Epidermal melanocyte (primary cell): ENCODE measurements around the gene TAB2.

Source experiments
- DNase-seq: peaks from one replicate; pipeline ENCODE4 v3.0.0; 2011; ENCODE audit warnings: low spot score; ENCODE audit not compliant: insufficient read length

TAB2 gene

DNA sequence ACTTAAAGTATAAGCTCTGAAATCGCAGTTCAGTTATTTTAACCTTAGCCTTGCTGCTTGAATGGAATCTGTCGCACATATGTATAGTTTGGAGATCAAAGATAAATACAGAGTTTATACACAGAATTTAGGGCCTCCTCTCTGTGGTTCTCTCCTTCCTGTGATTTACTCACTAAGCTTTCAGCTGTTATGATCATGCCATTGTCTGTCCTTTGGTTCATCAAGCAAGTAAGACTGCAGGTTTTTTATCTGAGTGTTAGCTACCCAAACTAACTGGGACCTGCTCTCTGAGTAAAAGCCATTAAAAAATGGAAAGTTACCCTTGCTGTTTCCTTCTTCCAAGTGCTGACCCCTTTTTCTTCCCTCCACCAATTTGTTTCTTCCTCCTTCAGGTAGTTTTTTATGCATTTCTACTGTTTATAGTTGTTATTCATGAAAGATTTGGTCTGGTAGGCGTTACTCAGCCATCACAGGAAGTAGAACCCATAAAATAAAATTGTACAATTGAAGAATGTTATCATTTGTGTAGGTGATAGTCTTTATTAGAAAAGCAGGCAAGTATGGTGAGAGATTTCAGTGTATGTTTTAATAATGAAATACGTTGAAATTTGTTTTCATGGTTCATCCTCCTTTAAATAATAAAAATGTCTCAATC, 48.9 kb downstream of the TAB2 start:
- DNase-seq = no peak

DNA sequence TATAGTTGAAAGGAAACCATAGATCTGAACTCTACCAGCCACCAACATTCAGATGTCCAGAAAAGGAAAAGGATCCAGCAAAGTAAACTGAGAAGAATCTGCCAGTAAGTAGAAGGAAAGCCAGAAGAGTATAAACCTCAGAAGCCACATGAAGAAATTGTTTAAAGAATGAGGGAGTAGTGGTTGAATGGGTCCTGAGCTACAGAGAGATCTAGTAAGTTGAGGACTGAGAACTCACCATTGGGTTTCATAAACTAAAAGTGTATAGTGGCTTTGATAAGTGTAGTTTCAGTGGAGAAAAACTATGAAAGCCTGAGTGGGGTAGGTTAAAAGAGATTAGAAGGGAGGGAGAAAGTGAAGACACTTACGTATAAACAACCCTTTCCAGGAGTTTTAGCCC, 50.6 kb downstream of the TAB2 start:
- DNase-seq = no peak

GRCh38 chr6:149371154-149371553, 53.6 kb downstream of the TAB2 start:
- no peak for DNase-seq

DNA sequence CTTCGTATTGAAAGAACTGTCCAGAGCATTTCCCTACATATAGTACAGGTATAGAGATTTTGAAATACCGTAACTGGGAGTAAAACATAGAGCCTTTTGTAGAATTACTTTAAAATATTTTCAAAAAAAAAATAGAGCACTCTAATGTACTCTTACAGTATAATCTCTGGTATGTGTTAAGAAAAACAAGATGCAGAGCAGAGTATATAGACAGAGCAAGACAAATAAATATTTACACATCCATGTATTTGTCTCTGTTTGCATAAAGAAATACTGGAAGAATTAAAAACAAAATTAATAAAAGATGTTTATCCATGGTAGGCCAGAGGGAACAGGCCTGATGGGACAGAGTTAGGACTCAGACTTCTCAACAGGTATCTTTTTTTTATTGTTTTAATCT, 54.5 kb downstream of the TAB2 start:
- no peak for DNase-seq

GRCh38 chr6:149373511-149373910, 56.0 kb downstream of the TAB2 start:
- DNase-seq = no peak

DNA sequence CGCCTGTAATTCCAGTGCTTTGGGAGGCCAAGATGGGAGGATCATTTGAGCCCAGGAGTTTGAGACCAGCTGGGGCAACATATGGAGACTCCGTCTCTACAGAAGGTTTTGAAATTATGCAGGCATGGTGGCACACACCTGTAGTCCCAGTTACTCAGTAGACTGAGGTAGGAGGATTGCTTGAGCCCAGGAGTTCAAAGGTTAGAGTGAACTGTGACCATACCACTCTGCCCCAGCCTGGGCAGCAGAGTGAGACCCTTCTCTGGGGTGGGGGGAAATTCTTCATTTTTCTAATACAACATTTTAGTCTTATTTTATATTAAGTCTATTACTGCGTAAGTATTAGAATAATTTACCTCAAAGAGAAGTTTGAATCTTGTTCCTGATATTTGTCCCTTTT, 62.5 kb downstream of the TAB2 start:
- DNase-seq = no peak

DNA sequence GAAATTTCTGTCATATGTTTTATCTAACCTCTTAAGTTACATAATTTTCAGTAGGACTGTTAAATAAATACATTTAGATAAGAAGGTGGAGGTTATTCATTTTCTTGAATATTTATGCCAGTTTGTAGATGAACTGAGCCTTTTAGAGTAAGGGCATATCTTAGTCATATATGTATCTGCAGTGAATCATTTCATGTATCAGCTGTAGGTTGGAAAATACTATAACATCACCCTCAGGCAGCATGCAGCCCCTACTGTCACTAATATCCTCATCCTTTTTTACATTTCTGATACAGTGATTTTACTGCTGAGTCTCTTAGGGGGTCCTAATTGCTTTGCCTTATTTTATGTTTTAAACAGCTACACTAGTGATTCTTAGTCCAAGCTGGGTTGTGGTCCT, 63.0 kb downstream of the TAB2 start:
- no peak for DNase-seq

DNA sequence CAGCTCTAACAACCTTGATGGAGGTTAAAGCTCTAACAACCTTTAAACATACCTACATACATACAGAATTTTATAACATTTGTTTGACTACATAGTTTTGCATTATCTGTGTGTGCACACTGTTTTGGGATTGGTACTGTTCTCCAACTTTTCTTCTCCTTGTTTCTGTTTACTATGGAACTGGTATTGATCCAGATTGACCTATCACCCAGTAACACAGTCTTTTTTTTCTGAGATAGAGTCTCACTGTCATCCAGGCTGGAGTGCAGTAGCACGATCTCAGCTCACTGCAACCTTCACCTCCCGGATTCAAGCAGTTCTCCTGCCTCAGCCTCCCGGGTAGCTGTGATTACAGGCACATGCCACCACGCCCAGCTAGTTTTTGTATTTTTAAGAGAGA, 65.9 kb downstream of the TAB2 start:
- DNase-seq = no peak

DNA sequence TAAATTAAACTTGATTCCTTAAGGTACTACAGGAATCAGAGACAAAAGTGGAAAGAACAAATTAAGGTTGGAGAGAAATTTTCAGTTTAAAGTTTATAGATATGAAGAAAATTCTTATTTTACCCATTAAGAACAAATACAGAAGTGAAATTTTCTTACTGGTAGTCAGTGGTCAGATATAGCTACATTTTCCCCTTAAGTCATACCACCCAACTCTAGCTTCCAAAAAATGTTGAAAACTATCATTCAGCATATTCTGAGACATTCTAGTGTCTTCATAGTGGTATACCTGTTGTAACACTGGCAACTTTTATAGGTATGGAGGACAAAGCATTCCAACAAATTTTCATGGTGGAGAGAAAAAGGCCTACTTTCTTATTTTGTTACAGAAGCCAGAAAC, 67.0 kb downstream of the TAB2 start:
- no peak for DNase-seq

DNA sequence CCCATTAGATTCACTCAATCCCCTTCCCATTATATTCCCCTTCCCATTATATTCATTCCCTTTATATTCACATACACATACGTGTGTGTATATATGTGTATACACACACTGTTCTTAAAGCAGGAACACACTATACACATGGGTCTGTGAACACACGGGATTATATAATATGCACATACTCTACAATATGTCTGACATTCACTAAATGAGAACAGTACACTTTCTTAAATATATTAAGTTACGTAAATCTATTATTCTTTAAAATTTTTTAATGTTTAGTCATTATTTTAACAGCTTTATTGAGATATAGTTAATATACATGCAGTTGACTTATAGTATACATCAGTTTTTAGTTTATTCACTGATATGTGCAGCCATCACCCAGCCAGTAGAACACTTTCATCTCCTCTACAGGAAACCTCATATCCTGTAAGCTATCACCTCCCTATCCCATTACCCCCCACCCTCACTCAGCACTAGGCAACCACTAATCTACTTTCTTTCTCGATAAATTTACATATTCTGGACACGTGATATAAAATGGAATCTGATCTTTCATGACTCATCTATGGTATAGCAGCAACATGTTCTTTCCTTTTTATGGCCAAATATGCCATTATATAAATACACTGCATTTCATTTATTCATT, 68.6 kb downstream of the TAB2 start:
- no peak for DNase-seq

- no peak for DNase-seq
Measured at GRCh38 chr6:149387779-149388512, 70.4 kb downstream of the TAB2 start.

GRCh38 chr6:149389509-149390297, 72.2 kb downstream of the TAB2 start:
- no peak for DNase-seq

DNA sequence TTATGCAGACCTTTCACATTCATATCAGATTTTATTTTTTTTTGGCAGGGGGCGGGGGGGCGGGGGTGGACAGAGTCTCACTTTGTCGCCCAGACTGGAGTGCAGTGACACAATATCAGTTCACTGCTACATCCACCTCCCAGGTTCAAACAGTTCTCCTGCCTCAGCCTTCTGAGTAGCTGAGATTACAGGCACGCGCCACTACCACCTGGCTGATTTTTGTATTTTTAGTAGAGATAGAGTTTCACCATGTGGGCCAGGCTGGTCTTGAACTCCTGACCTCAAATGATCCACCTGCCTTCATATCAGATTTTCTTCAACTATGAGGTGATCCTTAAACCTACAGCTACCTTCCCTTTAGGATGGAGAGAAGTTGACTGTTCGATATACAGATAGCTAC, 74.6 kb downstream of the TAB2 start:
- DNase-seq = no peak

DNA sequence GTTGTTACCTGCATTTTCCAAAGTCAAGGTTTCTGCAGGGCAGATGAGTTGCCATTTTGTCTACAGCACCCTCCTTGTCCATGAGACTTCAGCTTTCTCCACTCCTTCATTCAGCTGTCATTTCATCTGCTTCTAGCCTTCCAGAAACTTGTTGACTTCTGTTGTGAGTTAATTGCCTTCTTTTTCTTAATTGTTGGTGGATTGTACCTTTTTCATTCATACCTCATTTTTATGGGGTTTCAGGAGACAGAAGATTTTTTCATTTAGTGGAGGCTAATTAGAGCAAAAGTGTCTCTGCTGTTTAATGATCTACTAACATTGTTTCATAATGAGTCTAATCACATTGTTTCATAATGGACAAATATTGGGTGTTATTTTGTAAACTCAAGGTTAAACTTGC, 75.0 kb downstream of the TAB2 start:
- no peak for DNase-seq

GRCh38 chr6:149393002-149393679, 75.6 kb downstream of the TAB2 start:
- no peak for DNase-seq

DNA sequence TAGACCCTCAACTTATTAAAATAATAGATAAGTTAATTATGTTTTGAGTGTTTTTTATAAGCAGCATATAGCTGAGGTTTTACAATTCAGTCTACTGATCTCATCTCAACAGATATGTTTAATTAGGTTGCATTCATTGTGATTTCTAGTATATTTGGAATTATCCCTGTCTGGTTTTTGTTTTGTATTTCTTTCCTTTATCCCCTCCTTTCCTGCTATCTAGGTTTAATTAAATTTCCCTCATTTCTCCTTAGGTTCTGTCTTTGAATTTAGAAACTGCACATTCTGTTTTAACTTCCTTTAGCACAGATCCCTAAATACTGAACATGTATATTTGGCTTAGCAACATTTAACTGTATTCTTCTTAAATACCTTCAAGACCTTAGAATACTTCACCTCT, 77.7 kb downstream of the TAB2 start:
- DNase-seq = no peak

- no peak for DNase-seq
Measured at GRCh38 chr6:149397384-149397783, 79.9 kb downstream of the TAB2 start.

DNA sequence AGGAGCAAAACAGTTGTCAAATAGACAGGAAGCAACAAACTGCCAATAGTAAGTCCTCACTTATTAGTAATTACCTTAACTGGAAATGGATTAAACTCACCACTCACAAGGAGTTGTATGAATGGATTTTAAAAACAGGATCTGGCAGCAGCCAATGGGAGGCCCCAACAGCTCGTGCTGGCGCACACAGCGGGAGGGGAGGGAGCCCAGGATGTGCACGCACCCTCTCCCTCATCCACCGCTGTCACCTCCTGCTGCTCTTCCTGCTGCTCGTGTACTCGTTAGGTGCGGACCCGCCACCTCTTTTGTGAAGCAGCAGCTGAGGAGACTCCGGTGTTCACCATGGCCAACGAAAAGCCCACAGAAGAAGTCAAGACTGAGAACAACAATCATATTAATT, 82.5 kb downstream of the TAB2 start, which contains the start of gene SUMO4:
TSS of gene SUMO4 (plus strand) at position 213 of the 400 bp plus-strand sequence. CDS start at position 343, 130 bp downstream.
- no peak for DNase-seq

- DNase-seq = no peak
Measured at GRCh38 chr6:149403534-149403933, 86.0 kb downstream of the TAB2 start.

DNA sequence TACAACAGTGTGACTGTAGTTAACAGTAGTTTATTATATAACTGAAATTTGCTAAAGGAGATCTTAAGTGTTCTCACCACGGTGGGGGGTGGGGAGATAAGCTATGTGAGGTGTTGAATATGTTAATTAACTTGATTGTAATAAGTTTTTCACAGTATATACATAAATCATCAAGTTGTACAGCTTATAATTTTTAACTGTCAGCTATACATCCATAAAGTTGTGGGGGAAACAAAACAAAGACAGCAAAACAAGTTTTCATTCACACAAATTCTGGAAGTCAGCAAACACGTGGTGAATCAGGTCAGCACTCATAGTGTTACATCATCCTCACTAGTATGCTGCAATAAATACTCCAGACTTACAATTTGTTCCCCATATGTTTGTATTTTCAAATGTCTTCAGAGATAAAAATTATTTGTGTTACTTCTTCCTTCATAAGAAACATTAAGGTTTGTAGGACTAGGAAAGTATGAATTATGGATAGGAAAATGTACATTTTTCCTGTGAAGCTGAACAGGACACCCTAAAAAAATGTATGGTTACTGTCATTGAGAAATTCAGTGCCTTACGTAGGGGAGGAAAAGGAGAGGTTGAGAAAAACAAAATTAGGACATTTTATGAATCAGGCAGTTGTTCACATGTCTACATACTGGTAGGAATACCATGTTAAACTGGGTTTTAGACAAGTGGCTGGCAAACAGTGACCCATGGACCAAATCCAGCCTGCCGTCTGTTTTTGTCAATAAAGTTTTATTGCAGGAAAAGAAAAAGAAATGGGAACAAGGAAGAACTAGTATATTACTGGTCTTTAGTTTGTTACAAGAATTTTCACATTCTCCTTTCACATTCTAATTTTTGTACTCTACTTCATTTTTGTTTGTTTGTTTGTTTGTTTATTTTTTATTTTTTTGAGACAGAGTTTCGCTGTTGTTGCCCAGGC, 88.6 kb downstream of the TAB2 start:
- no peak for DNase-seq
